HG02759 (cell line): Measurements from ENCODE around the gene C1orf226.

Experiments used
- ATAC-seq: cut with Tn5 transposase; IDR thresholded peaks from one replicate; pipeline ENCODE4 v1.9.1; 2021; ENCODE audit warnings: mild to moderate bottlenecking, moderate library complexity; ENCODE audit not compliant: unreplicated experiment

C1orf226 gene

DNA sequence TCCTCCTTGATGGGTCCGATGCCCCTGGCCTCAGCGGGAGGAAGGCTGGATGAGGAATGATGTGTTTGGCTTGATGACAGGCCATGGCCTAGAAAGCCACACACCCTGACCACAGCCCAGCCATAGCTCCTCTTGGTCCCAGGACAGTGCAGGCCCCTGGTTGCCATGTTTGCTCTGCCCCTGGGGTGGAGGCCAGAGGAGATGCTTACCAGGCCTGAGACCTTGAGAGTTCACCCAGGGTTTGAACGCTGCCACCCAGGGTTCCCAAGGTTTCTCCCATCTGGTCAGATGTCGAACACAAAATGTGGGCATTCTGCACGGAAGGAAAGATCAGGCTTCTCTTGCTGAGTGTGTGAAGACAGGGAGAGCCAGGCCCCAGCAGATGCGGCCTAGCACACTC lies 2.6 kb downstream of the C1orf226 start:
- no peak for ATAC-seq

DNA sequence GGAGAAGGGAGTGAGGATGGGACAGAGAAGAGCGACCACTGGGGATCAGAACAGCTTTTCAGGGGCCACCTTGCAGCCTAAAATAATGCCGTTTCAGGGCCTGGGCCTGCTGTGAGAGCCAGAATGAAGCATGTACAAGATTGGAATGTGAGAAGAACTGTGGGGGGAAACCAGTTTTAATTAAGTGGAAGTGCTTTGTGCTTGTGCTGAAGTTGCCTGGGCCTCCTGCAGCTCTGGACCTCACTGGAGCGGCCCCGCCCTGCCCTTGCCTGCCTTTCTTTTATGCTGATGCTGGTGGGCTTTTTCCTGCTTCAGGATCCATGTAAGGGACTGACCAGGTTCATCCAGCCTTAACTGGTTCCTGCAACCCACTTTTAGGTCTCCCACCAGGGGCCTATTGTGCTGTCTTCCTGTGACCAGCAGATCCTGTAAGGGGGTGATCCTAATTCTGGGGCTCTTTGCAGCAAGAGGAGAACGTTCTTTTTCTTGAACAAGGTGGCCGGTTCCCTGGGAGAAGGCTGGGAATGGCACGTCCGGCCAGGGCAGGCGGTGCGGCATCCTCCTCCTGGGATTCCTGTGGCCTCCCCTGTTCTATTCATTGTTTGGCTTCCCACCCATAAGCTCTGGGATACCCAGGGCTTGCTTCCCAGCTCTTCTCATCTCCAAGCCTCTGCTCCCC lies 3.2 kb downstream of the C1orf226 start:
- no peak for ATAC-seq

DNA sequence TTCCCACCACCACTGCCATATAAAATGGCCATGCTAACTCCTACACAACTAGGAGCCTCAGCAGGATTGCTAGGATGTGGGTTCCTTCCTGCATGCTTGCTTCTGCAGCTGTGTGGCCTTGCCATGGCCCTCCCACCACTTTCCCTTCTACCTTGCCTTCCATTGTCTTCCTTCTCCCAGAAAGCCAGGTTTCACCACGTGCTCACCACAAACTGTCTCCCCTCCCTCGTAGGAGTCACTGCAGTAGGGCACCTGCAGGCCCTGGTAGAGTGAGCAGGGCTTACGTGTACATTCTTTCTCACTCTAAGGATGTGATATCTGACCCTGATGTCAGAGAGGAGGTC lies 3.7 kb downstream of the C1orf226 start:
- ATAC-seq = no peak

DNA sequence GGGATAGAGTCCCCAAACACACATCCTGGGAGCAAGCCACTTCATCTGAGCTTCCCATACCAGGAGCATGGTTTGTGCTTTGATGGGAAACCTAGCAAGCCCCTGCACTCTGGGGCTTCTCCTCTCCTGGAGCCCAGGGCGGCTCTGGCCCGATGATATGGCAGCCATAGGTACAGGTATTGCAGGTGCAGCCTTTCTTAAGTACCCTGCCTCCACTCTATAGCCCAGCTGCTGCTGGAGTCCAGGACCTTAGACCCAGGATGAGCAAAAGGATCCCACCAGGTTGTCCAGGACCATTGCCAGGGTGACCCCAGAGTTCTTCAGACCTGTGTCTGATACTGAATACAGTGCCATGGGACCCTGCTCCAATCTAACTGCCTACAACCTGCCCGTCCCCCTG lies 4.2 kb downstream of the C1orf226 start:
- ATAC-seq = no peak

DNA sequence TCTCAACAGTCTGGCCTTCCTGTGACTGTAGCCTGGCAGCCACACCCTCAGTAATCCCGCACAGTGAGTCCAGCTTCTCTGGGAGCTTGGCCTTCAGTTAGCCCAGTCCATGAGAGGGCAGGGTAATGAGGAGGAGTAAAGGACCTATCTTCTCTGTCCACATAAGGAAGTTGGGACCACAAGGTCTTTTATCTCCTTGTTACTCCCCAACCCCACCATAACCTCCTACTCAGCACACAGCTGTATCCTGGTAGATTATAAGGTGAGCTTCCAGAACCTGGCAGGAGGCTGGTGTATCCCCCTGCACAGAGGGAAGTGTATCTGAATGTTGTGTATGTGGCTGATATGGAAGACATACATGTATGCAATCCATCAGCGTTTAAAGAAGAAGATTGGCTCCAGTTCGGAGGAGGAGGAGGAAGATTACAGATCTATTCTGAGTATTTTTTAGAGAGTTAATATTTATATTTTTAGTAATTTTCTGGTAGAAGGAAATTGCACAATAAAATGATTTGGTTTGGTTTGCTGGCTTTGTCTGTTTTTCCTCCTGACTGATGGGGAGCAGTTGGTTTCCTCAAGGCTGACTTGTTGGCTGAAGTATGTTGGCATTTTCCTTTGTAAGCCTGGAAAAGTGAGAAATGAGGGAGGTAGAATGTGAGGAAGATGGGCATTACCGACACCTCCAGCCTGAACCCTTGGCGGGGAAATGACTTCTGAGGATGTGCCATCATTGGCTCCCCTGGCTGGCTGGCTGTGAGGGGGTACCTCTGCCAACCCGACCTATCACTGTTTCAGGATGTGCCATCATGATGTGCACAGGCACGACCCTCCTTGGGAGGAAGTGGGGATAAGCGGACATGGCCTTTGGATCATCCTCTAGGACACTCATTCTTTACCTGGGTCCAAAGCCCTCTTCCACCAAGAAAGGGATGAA lies 5.0 kb downstream of the C1orf226 start:
- no peak for ATAC-seq

DNA sequence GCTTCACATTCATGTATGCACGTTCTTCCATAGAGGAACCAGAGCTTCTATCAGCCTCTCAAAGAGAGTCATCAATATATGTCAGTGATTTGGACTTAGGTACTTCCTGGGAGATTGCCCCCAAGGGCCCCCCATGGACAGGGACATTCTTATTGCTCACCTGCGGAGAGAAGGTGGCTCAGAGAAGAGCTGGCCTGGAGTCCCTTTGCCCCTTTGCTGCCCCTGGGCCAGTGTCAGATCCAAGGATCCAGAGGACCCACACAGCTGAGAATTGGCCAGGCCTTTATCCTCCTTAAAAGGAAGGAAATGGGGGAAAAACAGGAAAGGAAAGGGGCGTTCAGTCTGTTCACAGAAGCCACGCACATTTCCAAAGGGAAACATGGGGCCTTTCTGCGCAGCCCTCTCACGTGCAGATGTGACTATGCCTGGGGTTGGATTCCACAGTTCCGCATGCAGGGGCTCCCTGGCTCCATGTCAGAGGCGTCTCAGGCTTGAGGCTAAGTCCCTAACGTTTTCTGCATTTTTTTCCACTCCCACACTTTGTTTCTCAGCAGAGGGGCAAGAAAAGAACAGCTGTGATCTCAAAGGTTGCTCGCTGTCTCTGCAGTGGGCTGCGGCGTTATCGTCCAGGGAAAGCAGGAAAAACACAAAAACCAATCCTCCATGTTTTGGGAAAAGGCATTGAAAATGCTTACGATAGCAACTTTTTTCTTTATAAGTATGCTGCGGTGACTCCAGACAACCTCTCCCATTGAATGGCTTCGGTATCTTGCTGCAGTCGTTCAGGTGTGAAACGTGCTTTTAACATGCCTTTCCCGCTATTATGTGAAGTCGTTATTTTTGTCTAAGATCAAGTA lies 5.9 kb downstream of the C1orf226 start:
- no peak for ATAC-seq

DNA sequence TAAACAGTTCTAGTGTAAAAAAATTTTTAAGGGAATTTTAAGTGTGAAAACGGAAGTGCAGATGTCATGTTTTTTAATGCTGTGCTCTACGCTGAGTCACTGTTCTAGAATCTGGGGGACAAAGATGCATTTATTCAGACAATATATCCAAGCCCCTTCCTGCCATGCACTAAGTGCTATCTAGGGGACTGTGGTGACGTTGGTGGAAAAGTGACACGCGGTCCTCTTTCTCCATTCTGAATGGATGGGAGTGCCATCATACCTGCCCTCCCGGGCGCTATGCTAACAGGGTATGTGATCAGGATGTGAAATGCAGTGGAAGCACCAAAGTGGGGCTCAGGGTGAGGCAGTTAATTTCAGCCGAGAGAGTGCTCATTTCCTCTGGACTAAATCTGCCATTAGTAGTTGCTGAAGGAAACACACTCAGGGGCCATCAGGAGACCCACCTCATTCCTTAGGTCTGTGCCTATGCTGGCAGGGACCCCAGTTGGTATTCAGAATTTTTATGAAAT lies 6.6 kb downstream of the C1orf226 start:
- no peak for ATAC-seq

DNA sequence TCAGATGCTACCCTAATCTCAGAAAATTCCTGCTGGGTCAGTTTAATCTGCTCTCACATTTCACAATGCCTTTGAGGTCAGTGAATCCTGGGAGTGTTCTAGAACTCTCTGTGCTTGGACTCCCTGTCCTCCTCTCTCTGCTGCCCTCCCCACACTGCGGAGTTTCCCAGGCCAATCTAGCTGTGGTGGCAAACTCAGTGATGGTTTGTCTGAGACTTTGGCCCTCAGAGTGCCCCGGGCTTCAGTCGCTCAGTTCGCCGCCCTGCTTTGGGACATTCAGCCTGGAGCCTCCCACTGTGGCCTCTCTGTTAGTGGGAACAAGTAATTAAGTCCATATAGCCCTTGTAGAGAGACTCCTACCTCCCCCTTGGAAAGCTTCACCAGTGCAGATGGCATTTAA lies 7.1 kb downstream of the C1orf226 start:
- ATAC-seq = no peak

DNA sequence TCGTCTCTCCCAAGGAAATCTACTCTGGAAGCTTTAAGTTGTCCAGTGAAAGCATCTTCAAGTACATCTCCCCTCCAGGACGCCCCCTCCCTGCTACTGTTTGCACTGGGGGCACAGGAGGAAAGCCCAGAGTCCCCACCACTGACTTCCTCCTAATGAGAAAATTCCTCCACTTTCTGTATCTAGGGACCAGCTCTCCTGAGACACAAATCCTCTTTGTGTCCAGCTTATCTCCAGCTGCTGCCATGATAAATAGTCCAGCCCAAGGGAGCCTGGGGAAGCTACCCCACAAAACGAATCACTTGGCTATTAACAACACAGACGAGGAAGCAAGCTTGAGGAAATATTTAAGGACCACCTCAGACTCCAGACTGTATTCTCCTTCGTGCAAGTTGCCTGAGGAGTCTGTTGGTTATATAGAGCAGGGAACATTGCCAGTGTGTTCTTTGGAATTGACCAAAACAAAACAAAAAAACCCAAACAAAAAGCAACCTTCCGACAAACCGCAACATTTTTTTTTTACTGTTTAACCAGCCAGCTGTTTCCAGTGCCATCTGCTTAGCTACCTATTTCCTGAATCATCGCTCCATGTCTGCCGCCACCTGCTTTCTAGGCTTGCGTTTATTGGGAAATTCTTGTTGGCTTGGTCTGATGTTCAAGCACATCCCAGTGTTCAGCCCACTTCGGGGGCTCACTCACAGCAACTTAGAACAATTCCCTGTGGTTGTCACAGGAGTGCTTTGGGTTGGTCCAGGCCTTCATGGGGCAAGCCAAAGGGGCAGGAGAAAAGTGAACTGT lies 7.7 kb downstream of the C1orf226 start:
- peak; percentile 66 for ATAC-seq

DNA sequence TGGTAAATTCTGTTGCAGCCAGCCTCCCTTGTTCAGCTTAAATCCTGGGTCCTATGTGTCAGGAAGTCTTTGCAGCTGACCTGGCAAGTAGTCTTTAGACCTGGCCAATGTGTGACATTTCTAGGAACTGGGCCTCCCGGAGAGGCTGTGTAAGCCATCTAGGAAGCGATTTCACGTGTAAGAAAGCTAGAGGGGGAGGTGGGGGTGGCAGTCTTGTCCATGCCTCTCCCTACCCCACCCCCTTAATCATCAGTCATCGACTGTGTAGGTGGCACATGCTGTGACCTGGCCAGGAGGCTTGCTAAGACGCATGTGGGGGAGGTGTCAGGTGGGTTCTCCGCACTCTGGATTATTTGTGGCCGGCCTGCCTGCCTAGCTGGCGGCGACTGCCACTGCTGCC lies 8.4 kb downstream of the C1orf226 start:
- no peak for ATAC-seq

DNA sequence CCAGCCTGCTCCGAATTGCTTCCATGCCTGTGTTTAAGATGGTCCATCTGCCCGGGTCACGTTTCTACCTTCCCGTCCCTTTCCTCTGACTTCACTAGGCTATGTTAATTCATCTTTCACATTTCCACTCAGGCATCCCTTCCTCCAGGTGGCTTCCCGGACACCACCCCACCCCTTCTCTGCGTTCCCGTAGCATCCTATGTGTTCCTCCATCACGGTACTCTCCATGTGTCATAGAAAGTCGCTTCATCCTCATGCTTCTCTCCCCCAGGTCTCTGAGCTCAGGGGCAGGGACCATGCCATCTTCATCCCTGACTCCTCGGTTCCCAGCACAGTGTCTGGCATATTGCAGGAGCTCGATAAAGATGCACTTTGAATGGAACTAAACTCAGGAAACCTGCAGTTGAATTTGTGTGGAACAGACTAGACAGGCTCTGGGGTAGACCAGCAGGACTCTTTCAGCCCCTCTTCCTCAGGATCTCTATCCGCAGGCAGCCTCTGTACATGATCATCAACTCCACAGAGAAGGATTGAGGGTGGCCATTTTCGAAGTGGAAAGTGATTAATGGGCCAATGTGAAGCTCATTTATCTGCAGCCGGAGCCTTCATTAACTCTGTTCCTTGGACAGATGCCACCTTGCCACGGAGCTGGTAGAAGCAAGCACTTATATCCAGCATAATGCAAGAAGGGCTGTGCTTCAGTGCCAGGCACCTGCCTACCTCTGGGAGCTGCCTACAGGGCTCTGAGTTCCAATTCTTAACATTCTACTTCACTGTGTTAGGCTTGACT lies 9.1 kb downstream of the C1orf226 start:
- no peak for ATAC-seq

DNA sequence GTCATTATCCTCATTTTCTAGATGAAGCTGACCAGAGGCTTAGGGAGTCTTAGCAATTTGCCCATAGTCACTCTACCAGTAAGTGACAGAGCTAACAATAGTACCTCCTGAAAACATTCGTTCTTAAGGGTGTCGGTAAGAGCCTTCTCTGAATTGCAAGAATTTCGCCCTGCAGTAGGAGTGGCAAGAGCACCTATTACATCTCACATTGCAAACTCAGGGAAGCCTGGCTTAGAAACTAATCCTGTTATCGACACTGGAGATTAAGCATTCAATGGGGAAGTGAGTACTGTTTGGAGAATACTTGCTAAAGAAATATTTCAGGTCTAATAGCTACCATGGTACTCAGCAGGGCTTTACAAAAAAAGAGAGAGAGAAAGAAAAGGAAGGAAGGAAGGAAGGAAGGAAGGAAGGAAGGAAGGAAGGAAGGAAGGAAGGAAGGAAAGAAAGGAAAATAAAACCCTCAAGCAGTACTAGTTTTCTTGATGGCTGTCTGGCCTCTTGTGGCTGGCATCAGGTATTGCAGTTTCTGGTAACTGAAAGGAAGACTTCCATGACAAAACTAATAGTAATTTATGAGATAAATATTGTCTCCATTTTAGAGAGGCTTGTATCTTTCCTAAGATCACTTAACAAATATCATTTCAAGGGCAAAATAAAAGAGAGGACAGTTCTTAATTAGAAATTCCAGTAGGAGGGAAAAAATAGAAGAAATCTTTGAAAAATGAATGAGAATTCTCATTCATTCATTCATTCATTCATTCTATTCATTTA lies 10.4 kb downstream of the C1orf226 start:
- ATAC-seq = no peak

DNA sequence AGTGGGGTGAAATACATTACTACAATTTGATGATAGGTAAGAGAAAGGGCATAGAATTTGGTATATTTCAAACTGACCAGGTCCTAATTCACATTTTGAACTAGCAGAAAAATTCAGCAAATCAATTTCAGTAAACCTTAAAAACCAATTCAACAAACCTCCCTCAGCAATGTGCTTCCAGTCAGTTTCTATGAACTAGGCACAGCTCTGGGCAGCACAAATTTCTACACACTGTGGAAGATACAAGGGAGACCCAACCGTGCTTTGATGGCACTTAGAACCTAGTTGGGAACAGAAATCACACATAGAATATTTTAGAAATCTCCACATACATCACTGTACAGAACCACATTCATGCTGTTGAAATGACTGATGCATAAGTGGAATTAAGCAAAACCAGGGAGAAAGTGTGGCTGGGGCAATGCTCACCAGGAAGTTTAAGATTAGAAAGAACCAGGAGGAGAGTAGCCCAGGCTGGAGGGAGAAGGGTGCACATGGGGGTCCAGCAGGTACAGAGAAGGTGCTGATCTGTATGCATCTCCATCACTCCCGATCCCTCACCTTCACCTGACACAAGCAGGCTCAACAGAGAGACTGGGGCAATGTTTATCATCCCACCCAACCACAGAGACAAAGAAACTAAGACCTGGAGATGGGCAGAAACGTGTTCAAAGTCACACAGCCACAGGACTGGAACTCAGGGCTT lies 14.8 kb downstream of the C1orf226 start:
- ATAC-seq = no peak

DNA sequence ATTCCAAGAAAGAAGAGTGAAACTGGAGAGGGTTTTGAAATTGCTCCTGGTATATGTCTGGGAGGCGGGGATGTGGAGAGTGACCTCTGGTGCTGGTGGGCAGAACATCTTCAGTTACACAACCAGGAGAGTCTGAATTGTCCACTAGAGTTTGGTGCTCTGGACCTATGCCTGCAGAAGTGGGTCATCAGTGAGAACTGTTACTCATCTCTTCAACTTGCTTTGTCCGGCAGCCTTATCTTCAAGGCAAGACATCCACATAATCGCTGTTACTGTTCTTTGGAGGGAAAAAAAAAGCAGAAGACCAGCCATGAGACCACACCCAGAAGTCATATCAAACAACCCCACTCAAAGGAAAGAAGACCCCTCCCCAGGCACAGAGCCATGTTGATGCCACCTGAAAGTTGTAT lies 15.5 kb downstream of the C1orf226 start:
- no peak for ATAC-seq

DNA sequence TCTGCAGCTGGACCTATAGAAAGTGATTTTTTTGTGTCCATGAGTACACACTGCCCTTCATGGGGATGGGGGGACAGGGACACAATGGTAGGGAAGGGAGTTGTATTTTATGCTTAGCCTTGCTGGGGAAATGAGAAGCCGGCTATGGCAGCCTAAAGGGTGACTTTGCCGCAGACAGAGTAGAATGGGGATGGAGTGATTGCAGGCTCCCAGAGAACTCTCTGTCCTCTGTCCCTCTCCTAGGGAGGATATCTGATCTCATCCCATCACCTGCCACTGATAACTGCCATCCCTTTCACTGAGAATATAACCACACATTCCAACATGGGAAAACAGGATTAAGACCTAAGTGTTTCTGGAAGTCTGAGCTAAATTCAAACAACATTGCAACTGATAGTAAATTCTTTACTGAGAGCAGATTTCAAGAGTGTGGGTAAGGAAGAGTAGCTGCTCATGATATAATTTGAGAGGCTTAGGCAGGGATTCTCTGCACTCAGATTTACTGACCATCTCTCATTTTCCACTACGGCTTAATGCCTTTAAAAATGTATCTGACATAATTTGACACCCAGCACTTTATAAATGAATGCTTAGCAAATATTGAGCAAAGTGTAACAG lies 16.5 kb downstream of the C1orf226 start:
- no peak for ATAC-seq

DNA sequence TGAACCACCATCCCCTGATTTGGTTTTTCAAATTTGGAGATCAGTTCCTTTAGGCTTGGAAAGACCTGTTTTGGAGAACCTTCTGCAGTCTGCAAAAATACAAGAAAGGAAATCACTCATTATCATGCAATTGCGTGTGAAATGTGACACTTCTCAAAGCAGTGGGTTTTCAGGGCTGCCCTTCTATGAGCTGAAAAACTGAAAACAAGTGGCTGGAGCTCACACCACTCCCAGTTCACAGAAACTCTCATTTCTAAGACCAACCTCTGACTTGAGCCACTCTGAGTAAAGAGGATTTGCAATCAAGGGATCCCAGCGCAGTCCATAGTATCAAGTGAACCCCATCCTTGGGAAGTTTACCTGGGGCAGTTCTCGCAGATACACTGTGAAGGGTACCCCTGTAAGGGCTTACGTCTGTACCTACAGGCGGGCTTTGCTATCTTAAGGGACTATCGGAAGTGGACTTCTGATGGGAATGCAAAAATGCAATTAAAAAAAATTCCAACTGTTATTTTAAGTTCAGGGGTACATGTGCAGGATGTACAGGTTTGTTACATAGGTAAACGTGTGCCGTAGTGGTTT lies 17.6 kb downstream of the C1orf226 start:
- ATAC-seq = no peak

DNA sequence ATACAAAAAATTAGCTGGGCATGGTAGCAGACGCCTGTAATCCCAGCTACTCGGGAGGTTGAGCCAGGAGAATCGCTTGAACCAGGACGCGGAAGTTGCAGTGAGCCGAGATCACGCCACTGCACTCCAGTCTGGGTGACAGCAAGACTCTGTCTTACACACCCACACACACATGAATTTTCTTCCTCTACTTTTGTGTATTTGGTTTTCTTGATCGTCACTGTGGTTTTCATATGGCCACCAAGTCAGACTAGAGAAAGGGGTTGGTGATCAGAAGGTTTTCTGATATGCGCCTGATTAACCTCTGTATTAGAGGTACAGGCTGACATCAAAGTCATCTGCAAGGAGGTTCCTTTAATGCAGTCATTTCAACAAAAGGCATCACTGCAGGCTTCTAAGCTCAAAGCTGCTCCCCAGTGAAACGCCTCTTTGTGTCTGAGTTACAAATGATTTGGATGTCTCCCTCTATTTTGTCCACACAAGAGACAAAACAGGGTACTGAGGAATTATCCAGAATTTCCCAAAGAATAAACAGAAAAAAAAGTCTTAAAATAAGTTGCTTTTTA lies 19.3 kb downstream of the C1orf226 start:
- ATAC-seq = no peak
